Gastrocnemius medialis (tissue), 4 donors: Measurements from ENCODE around the gene LHX6.

Experiments
- CTCF ChIP-seq, 5 experiments: fragments of 450-650 bp in 3 of 5; fragments of 200-600 bp in 2 of 5; sonication (generic) in 2 of 5; IDR thresholded peaks in 4 of 5; conservative IDR thresholded peaks in 1 of 5; 1 replicate in 4 of 5; 2 replicates in 1 of 5; pipeline ENCODE4 v1.5.1; 2016 to 2019; ENCODE audit warnings: antibody characterized with exemption in 5 of 5, mild to moderate bottlenecking in 3 of 5, moderate library complexity in 3 of 5
- POLR2A ChIP-seq, 2 donors: fragments of 450-650 bp; IDR thresholded peaks; one replicate each; pipeline ENCODE4 v1.6.1; 2017; ENCODE audit warnings: antibody characterized with exemption in 2 of 2, mild to moderate bottlenecking in 2 of 2, moderate library complexity in 2 of 2

DNA sequence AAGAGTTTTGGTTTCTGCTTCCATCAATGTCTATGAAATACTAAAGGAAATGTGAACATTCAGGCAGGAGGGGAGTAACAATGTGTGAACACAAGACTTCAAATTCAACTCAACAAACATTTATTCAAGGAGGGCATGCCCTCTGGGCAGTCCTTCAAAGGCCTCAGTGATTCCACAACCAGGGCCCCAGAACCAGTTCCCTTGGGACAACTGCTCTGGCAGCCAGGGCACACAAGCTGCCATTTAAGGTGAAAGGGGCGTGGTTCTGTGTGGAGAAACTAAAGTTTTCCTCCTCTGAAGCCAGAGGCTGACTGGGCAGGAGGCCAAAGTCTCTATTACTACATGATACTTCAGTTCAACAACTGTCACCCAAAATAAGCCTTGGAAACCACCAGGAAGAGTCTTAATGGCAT is 32.7 kb upstream of the LHX6 start:
- TF ChIP-seq CTCF (IDR thresholded peaks at IDR 0.05 in 4 of 5, conservative IDR thresholded peaks at IDR 0.05 in 1 of 5) (no peak), POLR2A (IDR thresholded peaks at IDR 0.05) (no peak)
